B cell (primary cell): ENCODE data around the gene PLAC1. TPM values are rescaled to one million over a fixed set of nuclear protein-coding genes. Genes with fewer than 3 reads are reported as not detected.

Experiments
- ATAC-seq: fragments of 200-7000 bp; cut with Tn5 transposase; one replicate; pipeline ENCODE4 v1.10.0; 2021; ENCODE audit warnings: low read depth, mild to moderate bottlenecking, moderate number of reproducible peaks, moderate library complexity
- CTCF ChIA-PET: fragments of 350-600 bp; sonication (Branson Sonifier 250); formaldehyde crosslinking; loops from one replicate; lab custom pipeline; 2021; ENCODE audit warnings: antibody characterized with exemption, inconsistent platforms; lab: Charles Lee
- POLR2A ChIA-PET: fragments of 350-600 bp; sonication (Branson Sonifier 250); formaldehyde crosslinking; loops from one replicate; lab custom pipeline; 2021; ENCODE audit warnings: antibody characterized with exemption; lab: Charles Lee
- DNase-seq: peaks from one replicate; pipeline ENCODE4 v3.0.0; 2013
- H2AFZ ChIP-seq: 2 replicates; pipeline ENCODE4 v1.6.1; 2012; ENCODE audit warnings: mild to moderate bottlenecking, low read depth, low read length; ENCODE audit not compliant: insufficient read depth, poor library complexity, severe bottlenecking
- H3K27ac ChIP-seq, 2 donors: 1 replicate in 1 of 2; 2 replicates in 1 of 2; pipeline ENCODE4 v1.5.1; 2012 to 2013; ENCODE audit warnings: low read length in 2 of 2, mild to moderate bottlenecking in 2 of 2, moderate library complexity in 1 of 2
- H3K27me3 ChIP-seq, 4 experiments: fragments of 200-600 bp in 1 of 4; sonication (generic) in 1 of 4; replicated peaks in 1 of 4; 1 replicate in 2 of 4; 2 replicates in 2 of 4; pipeline versions ENCODE4 v1.6.1 to v1.7.0; 2013 to 2016; ENCODE audit warnings: low read length in 3 of 4, mild to moderate bottlenecking in 2 of 4, mixed read lengths in 1 of 4, moderate library complexity in 1 of 4; ENCODE audit not compliant: insufficient read depth in 4 of 4, control insufficient read depth in 3 of 4; ENCODE audit errors: control extremely low read depth in 1 of 4
- H3K36me3 ChIP-seq, 2 experiments: replicated peaks in 1 of 2; 1 replicate in 1 of 2; 2 replicates in 1 of 2; pipeline versions ENCODE4 v1.6.1 to v1.7.1; 2013; ENCODE audit warnings: low read length in 1 of 2; ENCODE audit not compliant: insufficient read depth in 2 of 2, control insufficient read depth in 1 of 2; ENCODE audit errors: control extremely low read depth in 1 of 2, extremely low read depth in 1 of 2
- H3K4me1 ChIP-seq, 2 donors: fragments of 200-600 bp in 1 of 2; sonication (generic) in 1 of 2; 1 replicate in 1 of 2; 2 replicates in 1 of 2; pipeline versions ENCODE4 v1.5.1 to v1.6.1; 2013 to 2017; ENCODE audit warnings: low read length in 2 of 2; ENCODE audit not compliant: control insufficient read depth in 2 of 2, insufficient read depth in 2 of 2
- H3K4me2 ChIP-seq: replicated peaks from 2 replicates; pipeline ENCODE3; 2012; ENCODE audit warnings: mild to moderate bottlenecking, low read depth, low read length; ENCODE audit not compliant: poor library complexity, severe bottlenecking
- H3K4me3 ChIP-seq, 5 experiments: fragments of 200-600 bp in 1 of 5; sonication (generic) in 1 of 5; 1 replicate in 3 of 5; 2 replicates in 2 of 5; pipeline versions ENCODE4 v1.5.1 to v1.7.0; 2011 to 2016; ENCODE audit warnings: low read length in 4 of 5, mild to moderate bottlenecking in 4 of 5, low read depth in 2 of 5, control low read depth in 1 of 5, moderate library complexity in 1 of 5; ENCODE audit not compliant: insufficient read depth in 1 of 5; ENCODE audit errors: control extremely low read depth in 1 of 5, extremely low read depth in 1 of 5
- H3K79me2 ChIP-seq: fragments of 200-600 bp; sonication (generic); one replicate; pipeline ENCODE4 v1.6.0; 2016; ENCODE audit warnings: low read length; ENCODE audit not compliant: control insufficient read depth, insufficient read depth
- H3K9ac ChIP-seq: fragments of 200-600 bp; sonication (generic); 2 replicates; pipeline ENCODE4 v1.6.1; 2017; ENCODE audit warnings: mild to moderate bottlenecking, low read length, moderate library complexity
- H3K9me3 ChIP-seq, 3 donors: one replicate each; pipeline versions ENCODE4 v1.6.1 to v1.7.1; 2013; ENCODE audit warnings: low read length in 2 of 3; ENCODE audit not compliant: control insufficient read depth in 2 of 3, insufficient read depth in 1 of 3; ENCODE audit errors: control extremely low read depth in 1 of 3
- H4K20me1 ChIP-seq: 2 replicates; pipeline ENCODE4 v1.6.0; 2012; ENCODE audit warnings: mild to moderate bottlenecking, low read length; ENCODE audit not compliant: insufficient read depth, control insufficient read depth, poor library complexity, severe bottlenecking
- H3K27ac Mint-ChIP-seq: one replicate; pipeline ENCODE4 v1.8.0; 2021; ENCODE audit warnings: mixed read lengths
- H3K27me3 Mint-ChIP-seq: one replicate; pipeline ENCODE4 v1.8.0; 2021; ENCODE audit warnings: mixed read lengths
- H3K4me1 Mint-ChIP-seq: one replicate; pipeline ENCODE4 v1.8.0; 2021; ENCODE audit warnings: mixed read lengths
- H3K4me3 Mint-ChIP-seq: one replicate; pipeline ENCODE4 v1.8.0; 2021; ENCODE audit warnings: mixed read lengths
- H3K9me3 Mint-ChIP-seq: one replicate; pipeline ENCODE4 v1.8.0; 2022; ENCODE audit warnings: mixed read lengths; ENCODE audit not compliant: insufficient read depth
- EZH2 ChIP-seq: IDR thresholded peaks from 2 replicates; pipeline ENCODE4 v1.6.1; 2012; ENCODE audit warnings: borderline replicate concordance, low read depth, mild to moderate bottlenecking, moderate library complexity, low read length; ENCODE audit not compliant: insufficient read depth, poor library complexity, severe bottlenecking
- WGBS: methylation state at CpG from one replicate; pipeline ENCODE4 v1.1.5; 2013; ENCODE audit warnings: missing lambda C conversion rate; ENCODE audit not compliant: insufficient coverage; 5-methylcytosine and 5-hydroxymethylcytosine counted together
- intact Hi-C: fragments of 100-400 bp; cut with micrococcal nuclease; formaldehyde crosslinking; loops from one replicate; pipeline ENCODE4 v1.10.0; 2022
- polyA plus RNA-seq: library from polyadenylated mRNA; depleted of rRNA; stranded (reverse); fragments of >200 nt; gene quantifications from 2 replicates; pipeline ENCODE4 v1.2.3, GENCODE V29; 2012
- total RNA-seq, 2 donors: library from RNA; stranded (reverse); fragments of 120-200 nt in 1 of 2; gene quantifications; 1 replicate in 1 of 2; 2 replicates in 1 of 2; pipeline versions ENCODE4 v1.2.3 to v1.2.4, GENCODE V29; 2013 to 2022
- TF ChIP-seq, protein P1 (sequence below): fragments of 200-600 bp; IDR thresholded peaks from one replicate; pipeline ENCODE4 v1.8.0; 2022; ENCODE audit warnings: antibody characterized with exemption, mild to moderate bottlenecking

PLAC1 gene
- total and polyA plus RNA-seq, 2 donors (not counting 1 experiment from before 2014, with no cell fraction given), result not detected

DNA sequence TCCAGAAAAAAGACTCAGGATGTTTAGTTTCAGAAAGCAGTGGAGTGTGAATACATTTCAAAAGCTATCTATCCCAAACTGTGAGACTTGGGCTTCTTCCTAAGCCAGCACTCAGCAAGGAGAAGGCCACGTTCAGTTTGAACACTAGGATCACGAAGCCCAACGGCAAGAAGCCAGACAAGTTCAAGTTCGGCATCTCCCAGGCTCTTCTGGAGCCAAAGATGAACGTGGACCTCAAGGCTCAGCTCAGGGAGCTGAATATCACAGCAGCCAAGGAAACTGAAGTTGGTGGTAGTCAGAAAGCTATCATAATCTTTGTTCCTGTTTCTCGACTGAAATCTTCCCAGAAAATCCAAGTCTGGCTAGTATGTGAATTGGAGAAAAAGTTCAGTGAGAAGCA is 7.6 kb downstream of the PLAC1 start:
- Histone ChIP-seq H3K4me3 (no peak overlapping the region), H3K4me2 (no peak overlapping the region), H3K4me1 (no peaks in the 10 kb centered on the region), H3K9ac (no peak overlapping the region), H3K27me3 (no peaks in the 10 kb centered on the region), H4K20me1 (no peaks in the 10 kb centered on the region), H3K27ac (no peak overlapping the region), H3K79me2 (no peaks in the 10 kb centered on the region), H3K9me3 (no peaks in the 10 kb centered on the region), H3K36me3 (no peaks in the 10 kb centered on the region), H2AFZ (no peak overlapping the region)
- no peaks in the 10 kb centered on the region for H3K4me1 Mint-ChIP-seq
- intact Hi-C loops, result no loop called here
- TF ChIP-seq, protein P1, sequence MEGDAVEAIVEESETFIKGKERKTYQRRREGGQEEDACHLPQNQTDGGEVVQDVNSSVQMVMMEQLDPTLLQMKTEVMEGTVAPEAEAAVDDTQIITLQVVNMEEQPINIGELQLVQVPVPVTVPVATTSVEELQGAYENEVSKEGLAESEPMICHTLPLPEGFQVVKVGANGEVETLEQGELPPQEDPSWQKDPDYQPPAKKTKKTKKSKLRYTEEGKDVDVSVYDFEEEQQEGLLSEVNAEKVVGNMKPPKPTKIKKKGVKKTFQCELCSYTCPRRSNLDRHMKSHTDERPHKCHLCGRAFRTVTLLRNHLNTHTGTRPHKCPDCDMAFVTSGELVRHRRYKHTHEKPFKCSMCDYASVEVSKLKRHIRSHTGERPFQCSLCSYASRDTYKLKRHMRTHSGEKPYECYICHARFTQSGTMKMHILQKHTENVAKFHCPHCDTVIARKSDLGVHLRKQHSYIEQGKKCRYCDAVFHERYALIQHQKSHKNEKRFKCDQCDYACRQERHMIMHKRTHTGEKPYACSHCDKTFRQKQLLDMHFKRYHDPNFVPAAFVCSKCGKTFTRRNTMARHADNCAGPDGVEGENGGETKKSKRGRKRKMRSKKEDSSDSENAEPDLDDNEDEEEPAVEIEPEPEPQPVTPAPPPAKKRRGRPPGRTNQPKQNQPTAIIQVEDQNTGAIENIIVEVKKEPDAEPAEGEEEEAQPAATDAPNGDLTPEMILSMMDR, result no peak
- TF ChIP-seq EZH2, result no peak
- ChIA-PET CTCF (no interaction called here), POLR2A (no interaction called here)
- no peaks in the 10 kb centered on the region for H3K27me3 Mint-ChIP-seq
- DNase-seq (no peak), ATAC-seq (no peak)
- H3K9me3 Mint-ChIP-seq, result no peaks in the 10 kb centered on the region
- no peak overlapping the region for H3K27ac Mint-ChIP-seq
- 86% methylated on average over 5 of the region's 6 CpGs for WGBS
- no peak overlapping the region for H3K4me3 Mint-ChIP-seq

DNA sequence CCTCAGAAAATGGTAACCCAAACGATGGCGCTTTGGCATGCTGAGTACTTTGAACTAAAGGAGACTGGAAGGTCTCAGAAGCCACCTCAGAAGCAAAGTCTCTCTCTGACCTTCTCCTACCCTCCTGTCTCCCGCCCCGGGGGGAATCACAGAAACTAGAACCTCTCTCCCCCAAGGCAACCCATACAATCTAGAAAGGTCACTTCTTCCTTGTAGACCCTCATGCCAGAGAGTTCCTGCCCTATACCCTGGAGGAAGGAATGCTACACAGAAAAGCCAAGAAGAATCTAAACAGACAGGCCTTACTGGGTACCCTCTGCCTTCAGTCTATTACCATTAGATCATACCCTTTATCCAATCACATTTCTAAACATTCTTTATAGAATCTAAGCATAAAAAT is 8.5 kb downstream of the PLAC1 start:
- no peak overlapping the region for H3K9ac ChIP-seq
- H3K36me3 ChIP-seq, result no peaks in the 10 kb centered on the region
- ChIA-PET CTCF (no interaction called here), POLR2A (no interaction called here)
- H3K27me3 ChIP-seq, result no peaks in the 10 kb centered on the region
- intact Hi-C loops, result no loop called here
- no peaks in the 10 kb centered on the region for H3K4me1 ChIP-seq
- ATAC-seq (no peak), DNase-seq (no peak)
- H3K27me3 Mint-ChIP-seq, result peaks cover 8% of the 10 kb centered on the region
- no peak overlapping the region for H3K4me2 ChIP-seq
- H2AFZ ChIP-seq, result no peak overlapping the region
- no peaks in the 10 kb centered on the region for H4K20me1 ChIP-seq
- no peak overlapping the region for H3K27ac ChIP-seq
- no peak overlapping the region for H3K27ac Mint-ChIP-seq
- no peaks in the 10 kb centered on the region for H3K9me3 ChIP-seq
- no peaks in the 10 kb centered on the region for H3K4me1 Mint-ChIP-seq
- no peaks in the 10 kb centered on the region for H3K9me3 Mint-ChIP-seq
- no peak overlapping the region for H3K4me3 Mint-ChIP-seq
- no peak for TF ChIP-seq EZH2
- TF ChIP-seq, protein P1, result no peak
- no CpG with 5 or more reads among the region's 4 CpGs for WGBS
- H3K4me3 ChIP-seq, result no peak overlapping the region
- no peaks in the 10 kb centered on the region for H3K79me2 ChIP-seq
